ENCODE measurements around the gene CCDC57.

CCDC57 gene

GRCh38 chr17:82152114-82152513 is 60.5 kb downstream of the CCDC57 start:
- TF ChIP-seq CTCF (IDR thresholded peaks at IDR 0.05; ENCODE audit: borderline replicate concordance, insufficient read depth, low read depth, low read length): no peak
- H3K4me3 ChIP-seq (ENCODE audit: low read depth, low read length): no peak overlapping the region

DNA sequence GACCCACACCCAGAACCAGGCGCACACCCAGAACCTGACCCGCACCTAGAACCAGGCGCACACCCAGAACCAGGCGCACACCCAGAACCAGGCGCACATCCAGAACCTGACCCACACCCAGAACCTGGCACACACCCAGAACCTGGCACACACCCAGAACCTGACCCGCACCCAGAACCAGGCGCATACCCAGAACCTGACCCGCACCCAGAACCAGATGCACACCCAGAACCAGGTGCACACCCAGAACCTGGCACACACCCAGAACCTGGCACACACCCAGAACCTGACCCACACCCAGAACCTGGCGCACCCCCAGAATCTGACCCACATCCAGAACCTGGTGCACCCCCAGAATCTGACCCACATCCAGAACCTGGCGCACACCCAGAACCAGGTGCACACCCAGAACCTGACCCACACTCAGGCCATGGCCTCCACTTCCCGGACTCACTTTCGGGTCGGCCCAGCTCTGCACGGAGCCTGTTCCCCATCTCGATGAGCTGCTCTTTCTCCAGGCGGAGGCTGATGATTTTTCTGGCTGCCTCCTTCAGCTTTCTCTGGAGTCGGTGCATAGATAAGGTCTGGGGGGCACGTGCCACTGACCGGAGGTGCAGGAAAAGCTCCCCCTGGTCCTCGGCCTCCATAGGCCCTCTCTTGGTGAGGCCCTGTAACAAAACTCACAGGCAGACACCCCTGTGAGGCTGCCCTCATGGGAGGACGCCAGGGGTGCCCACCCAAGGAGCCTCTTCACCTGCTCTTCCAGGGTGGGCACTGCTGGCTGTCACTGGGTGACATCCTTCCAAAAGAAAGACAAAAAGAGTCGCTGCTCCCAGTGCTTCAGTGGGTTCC is 61.3 kb downstream of the CCDC57 start:
- no peak overlapping the region for H3K4me3 ChIP-seq (ENCODE audit: low read depth, low read length)
- no peak for TF ChIP-seq CTCF (IDR thresholded peaks at IDR 0.05; ENCODE audit: borderline replicate concordance, insufficient read depth, low read depth, low read length)

GRCh38 chr17:82149401-82150099 is 63.1 kb downstream of the CCDC57 start:
- TF ChIP-seq CTCF (IDR thresholded peaks at IDR 0.05; ENCODE audit: borderline replicate concordance, insufficient read depth, low read depth, low read length): no peak
- H3K4me3 ChIP-seq (ENCODE audit: low read depth, low read length): no peak overlapping the region

GRCh38 chr17:82148997-82149396 is 63.6 kb downstream of the CCDC57 start:
- TF ChIP-seq CTCF (IDR thresholded peaks at IDR 0.05; ENCODE audit: borderline replicate concordance, insufficient read depth, low read depth, low read length): no peak
- no peak overlapping the region for H3K4me3 ChIP-seq (ENCODE audit: low read depth, low read length)

GRCh38 chr17:82148011-82148410 is 64.6 kb downstream of the CCDC57 start:
- no peak for TF ChIP-seq CTCF (IDR thresholded peaks at IDR 0.05; ENCODE audit: borderline replicate concordance, insufficient read depth, low read depth, low read length)
- no peak overlapping the region for H3K4me3 ChIP-seq (ENCODE audit: low read depth, low read length)

GRCh38 chr17:82146663-82147654 is 65.7 kb downstream of the CCDC57 start:
- TF ChIP-seq CTCF (IDR thresholded peaks at IDR 0.05; ENCODE audit: borderline replicate concordance, insufficient read depth, low read depth, low read length): no peak

More at GRCh38 chr17:82146663-82147654, 65.7 kb downstream of the CCDC57 start:
- H3K4me3 ChIP-seq (ENCODE audit: low read depth, low read length): no peak overlapping the region

All from GM12875 (cell line).